Measurements from ENCODE around the gene CXCL8.

The CXCL8 gene

DNA sequence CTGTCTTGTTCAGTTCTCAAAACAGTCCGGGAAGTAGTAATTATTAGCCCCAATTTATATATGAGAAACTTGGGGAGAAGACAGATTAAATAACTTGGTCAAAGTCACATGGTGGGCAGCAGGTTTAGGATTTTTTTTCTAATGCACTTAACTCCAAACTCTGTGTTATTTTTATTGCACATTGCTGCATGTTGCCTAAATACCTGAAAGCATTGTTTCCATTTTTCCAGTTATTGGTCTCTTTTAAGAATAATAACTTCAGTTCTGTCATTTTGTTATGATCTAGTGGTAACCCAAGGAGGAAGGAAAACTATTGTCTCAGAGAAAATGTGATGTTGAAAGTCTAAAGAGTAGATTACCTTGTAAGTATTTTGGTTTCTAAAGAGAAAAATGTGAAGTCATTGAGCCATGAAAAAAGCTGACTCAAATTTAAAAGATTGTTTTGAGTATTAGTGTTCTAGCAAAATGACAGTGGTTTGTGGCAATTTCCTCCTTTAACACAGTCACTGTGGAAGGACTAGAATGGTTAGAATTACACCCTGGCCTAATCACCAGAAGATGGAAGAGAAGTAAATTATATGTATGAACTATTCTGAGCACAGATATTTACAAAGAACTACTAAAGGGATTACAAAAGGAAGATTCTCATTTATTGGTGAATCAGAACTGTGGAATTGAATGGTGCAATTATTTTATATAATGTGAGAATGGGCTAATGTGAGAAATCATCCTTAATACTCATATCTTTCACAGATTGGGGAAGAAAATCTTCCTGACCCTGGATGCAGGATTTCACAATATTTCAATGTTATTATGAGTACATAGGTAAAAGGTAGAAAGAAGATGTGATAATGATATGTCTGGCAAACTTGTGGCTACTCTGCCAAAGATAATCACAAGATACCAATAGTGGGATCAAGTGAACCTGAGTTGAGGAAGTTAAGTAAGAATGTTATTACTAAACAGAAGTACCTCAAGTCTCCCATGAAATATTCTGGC lies 21.7 kb upstream of the CXCL8 start:
- no peak for DNase-seq

- DNase-seq, result no peak
These were observed 18.9 kb upstream of the CXCL8 start for GRCh38 chr4:73721435-73721834.

DNA sequence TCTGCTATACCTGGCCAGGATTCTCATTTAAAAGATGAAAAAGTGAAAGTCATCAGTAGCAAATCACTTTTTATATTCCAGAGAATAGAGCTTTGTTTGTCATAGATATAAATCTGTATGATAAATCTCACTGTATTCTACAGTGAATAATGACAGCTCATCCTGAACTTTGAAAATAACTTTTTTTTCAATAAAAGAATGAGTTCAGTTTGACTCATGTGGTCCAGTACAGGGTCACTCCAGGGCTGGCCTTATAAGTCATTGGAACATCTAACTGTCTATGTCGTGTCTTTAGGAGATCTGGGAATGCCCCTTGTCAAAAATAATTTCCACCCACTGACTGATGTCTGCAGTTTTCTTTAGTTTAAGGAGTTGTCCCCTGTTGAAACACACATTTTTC lies 18.5 kb upstream of the CXCL8 start:
- DNase-seq, result no peak

- DNase-seq, result no peak
These were observed 17.3 kb upstream of the CXCL8 start for GRCh38 chr4:73723023-73723422.

GRCh38 chr4:73723928-73724327 lies 16.4 kb upstream of the CXCL8 start:
- DNase-seq, result no peak

GRCh38 chr4:73725510-73725909 lies 14.9 kb upstream of the CXCL8 start:
- no peak for DNase-seq

- DNase-seq, result no peak
These were observed 14.4 kb upstream of the CXCL8 start for GRCh38 chr4:73725985-73726384.

GRCh38 chr4:73727685-73728084 lies 12.7 kb upstream of the CXCL8 start:
- no peak for DNase-seq

GRCh38 chr4:73728091-73728741 lies 12.2 kb upstream of the CXCL8 start:
- no peak for DNase-seq

DNA sequence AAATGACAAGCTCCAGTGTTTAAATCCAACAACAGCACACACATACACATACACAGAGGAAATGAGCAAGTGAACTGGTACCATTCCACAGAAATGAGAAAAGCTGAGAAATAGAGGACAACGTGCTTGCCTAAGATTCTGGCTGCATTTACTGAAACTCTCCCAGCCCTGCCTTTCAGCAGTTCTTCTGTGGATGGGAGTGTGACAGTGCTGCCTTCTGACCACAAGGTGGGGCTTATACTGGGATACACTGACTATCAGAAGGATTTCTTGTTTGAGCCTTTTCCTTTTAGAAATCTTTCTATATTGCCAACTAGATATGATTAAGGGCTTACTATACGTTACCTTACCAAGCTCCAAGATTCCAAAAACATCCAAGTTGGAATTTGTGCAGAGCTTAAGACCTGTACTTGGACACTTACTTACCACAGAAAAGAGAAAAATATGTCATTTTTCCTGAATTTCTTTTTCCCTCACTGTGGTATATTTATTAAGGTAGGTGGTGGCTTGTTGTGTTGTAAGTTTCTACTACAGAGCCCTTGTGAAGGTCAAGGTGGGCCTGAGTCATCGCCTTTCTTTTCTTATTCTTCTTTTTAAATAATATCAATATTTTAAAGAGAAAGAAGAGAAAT lies 10.7 kb upstream of the CXCL8 start:
- no peak for DNase-seq

DNA sequence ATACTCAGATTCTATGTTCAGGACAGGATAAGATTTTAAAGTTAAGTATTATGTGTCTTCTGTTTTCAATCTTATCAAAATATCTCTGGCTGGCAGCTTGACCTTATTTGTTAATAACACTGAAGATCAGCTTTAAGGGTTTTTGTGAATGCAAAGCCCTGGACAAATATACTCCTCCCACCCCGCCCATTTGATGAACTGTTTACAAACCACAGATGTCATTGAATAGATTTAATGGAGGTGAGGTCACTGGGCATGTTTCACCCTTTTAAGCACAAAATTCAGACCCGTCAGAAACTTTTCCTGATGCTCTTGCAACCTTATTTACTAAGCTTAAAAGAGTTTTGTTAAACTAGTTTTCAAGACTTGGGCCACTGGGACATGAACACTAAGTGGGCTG lies 10.1 kb upstream of the CXCL8 start:
- no peak for DNase-seq

- no peak for DNase-seq
These were observed 9.5 kb upstream of the CXCL8 start for GRCh38 chr4:73730867-73731266.

- DNase-seq, result no peak
These were observed 8.3 kb upstream of the CXCL8 start for GRCh38 chr4:73731968-73732610.

DNA sequence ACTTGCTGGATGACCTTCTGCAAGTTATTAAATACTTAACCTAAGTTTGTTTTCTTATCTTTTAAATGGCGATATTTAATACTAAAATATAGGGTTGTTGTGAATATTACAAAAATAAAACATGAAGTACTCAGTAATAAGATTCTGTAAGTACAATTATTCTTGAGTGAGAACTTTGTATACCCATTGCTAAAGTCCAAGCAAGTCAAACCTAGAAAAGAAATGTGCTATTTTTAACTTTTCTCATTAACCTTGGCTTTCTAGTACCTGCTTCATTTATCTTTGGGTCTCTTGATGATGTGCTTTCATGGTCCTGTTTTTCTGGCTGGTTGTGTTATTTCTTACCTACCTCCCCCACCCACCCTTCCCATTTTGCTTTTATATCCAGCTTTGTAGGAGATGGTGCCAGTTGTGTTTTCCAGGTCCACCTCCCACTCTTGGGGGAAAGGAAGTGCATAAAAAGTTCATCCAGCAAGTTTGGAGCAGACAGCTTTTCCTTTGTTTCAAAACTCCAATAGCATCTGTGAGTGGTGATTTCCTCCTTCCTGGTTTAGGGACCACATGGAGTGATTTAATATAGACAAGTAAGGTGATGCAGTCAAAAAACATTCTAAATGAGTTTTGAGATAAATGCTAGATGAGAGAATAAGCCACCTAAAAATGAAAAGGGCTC lies 7.5 kb upstream of the CXCL8 start:
- no peak for DNase-seq

- DNase-seq, result no peak
These were observed 5.8 kb upstream of the CXCL8 start for GRCh38 chr4:73734530-73735001.

DNA sequence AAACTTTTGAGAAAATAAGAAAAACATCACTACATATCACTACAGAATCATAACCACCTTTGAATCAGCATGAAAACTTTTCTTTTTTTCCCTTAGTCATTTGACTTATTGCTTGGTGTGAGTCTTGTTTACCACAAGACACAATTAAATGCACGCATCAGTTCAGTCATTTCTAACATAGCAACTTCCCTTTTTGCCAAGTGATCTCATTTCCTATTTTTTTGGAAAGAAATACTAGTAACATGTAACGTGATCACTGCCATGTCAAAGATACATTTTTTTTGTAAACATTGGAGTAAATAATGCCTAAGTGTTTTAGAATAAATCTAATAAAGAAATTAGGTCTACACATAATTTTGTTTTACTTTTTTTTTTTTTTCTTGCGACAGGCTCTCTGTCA lies 5.1 kb upstream of the CXCL8 start:
- DNase-seq, result no peak

DNA sequence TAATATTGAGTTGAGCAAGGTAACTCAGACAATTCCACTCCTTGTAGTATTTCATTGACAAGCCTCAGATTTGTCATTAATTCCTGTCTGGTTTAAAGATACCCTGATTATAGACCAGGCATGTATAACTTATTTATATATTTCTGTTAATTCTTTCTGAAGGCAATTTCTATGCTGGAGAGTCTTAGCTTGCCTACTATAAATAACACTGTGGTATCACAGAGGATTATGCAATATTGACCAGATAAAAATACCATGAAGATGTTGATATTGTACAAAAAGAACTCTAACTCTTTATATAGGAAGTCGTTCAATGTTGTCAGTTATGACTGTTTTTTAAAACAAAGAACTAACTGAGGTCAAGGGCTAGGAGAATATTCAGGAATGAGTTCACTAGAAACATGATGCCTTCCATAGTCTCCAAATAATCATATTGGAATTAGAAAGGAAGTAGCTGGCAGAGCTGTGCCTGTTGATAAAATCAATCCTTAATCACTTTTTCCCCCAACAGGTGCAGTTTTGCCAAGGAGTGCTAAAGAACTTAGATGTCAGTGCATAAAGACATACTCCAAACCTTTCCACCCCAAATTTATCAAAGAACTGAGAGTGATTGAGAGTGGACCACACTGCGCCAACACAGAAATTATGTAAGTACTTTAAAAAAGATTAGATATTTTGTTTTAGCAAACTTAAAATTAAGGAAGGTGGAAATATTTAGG lies 821 bp downstream of the CXCL8 start:
- DNase-seq, result no peak

GRCh38 chr4:73741750-73742489 lies 1.6 kb downstream of the CXCL8 start:
- DNase-seq, result no peak

- DNase-seq, result no peak
These were observed 2.3 kb downstream of the CXCL8 start for GRCh38 chr4:73742490-73743160.

DNA sequence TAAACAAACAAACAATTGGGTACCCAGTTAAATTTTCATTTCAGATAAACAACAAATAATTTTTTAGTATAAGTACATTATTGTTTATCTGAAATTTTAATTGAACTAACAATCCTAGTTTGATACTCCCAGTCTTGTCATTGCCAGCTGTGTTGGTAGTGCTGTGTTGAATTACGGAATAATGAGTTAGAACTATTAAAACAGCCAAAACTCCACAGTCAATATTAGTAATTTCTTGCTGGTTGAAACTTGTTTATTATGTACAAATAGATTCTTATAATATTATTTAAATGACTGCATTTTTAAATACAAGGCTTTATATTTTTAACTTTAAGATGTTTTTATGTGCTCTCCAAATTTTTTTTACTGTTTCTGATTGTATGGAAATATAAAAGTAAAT lies 2.9 kb downstream of the CXCL8 start:
- no peak for DNase-seq

All from effector CD4-positive, alpha-beta T cell (primary cell).